Trophoblast cell (in vitro differentiated cells and primary cell): ENCODE data around the gene CXCR5.

Experiments used
- DNase-seq, 2 donors: peaks; one replicate each; pipeline ENCODE4 v3.0.0-alpha.2; 2016
- H2AFZ ChIP-seq: 2 replicates; pipeline ENCODE4 v1.6.1; 2013; ENCODE audit warnings: low read length, moderate library complexity, mild to moderate bottlenecking; ENCODE audit not compliant: insufficient read depth, poor library complexity
- H2AK5ac ChIP-seq: 2 replicates; pipeline ENCODE4 v1.6.1; 2013; ENCODE audit warnings: mild to moderate bottlenecking, low read length
- H2BK120ac ChIP-seq: 2 replicates; pipeline ENCODE4 v1.6.1; 2013; ENCODE audit warnings: low read length, mild to moderate bottlenecking, moderate library complexity; ENCODE audit not compliant: insufficient read depth, poor library complexity
- H2BK12ac ChIP-seq: 2 replicates; pipeline ENCODE4 v1.6.1; 2013; ENCODE audit warnings: mild to moderate bottlenecking, low read length, moderate library complexity
- H2BK5ac ChIP-seq: 2 replicates; pipeline ENCODE4 v1.6.1; 2013; ENCODE audit warnings: low read length, low read depth, moderate library complexity, mild to moderate bottlenecking; ENCODE audit not compliant: poor library complexity
- H3K14ac ChIP-seq: 2 replicates; pipeline ENCODE4 v1.6.1; 2013; ENCODE audit warnings: mild to moderate bottlenecking, low read length
- H3K18ac ChIP-seq: 2 replicates; pipeline ENCODE4 v1.6.1; 2013; ENCODE audit warnings: mild to moderate bottlenecking, low read length
- H3K23ac ChIP-seq: 2 replicates; pipeline ENCODE4 v1.6.1; 2013; ENCODE audit warnings: low read length
- H3K27ac ChIP-seq: 2 replicates; pipeline ENCODE4 v1.5.1; 2013; ENCODE audit warnings: low read depth, mild to moderate bottlenecking, inconsistent platforms, low read length, moderate library complexity
- H3K27me3 ChIP-seq: 2 replicates; pipeline ENCODE4 v1.6.1; 2013; ENCODE audit warnings: inconsistent platforms, mild to moderate bottlenecking, low read length, moderate library complexity; ENCODE audit not compliant: insufficient read depth
- H3K36me3 ChIP-seq, 2 experiments: 1 replicate in 1 of 2; 2 replicates in 1 of 2; pipeline ENCODE4 v1.6.1; 2013; ENCODE audit warnings: low read length in 2 of 2, mild to moderate bottlenecking in 2 of 2, moderate library complexity in 1 of 2; ENCODE audit not compliant: insufficient read depth in 2 of 2, control insufficient read depth in 1 of 2
- H3K4ac ChIP-seq: 2 replicates; pipeline ENCODE4 v1.6.1; 2013; ENCODE audit warnings: low read depth, mild to moderate bottlenecking, low read length, moderate library complexity
- H3K4me1 ChIP-seq, 2 experiments: 1 replicate in 1 of 2; 2 replicates in 1 of 2; pipeline ENCODE4 v1.6.1; 2013; ENCODE audit warnings: low read length in 2 of 2, mild to moderate bottlenecking in 2 of 2, moderate library complexity in 1 of 2; ENCODE audit not compliant: insufficient read depth in 2 of 2, control insufficient read depth in 1 of 2
- H3K4me2 ChIP-seq: 2 replicates; pipeline ENCODE4 v1.6.1; 2013; ENCODE audit warnings: inconsistent platforms, mild to moderate bottlenecking, low read length, moderate library complexity
- H3K4me3 ChIP-seq: 2 replicates; pipeline ENCODE4 v1.5.1; 2013; ENCODE audit warnings: mild to moderate bottlenecking, low read depth, low read length, inconsistent platforms
- H3K79me1 ChIP-seq: one replicate; pipeline ENCODE4 v1.6.1; 2013; ENCODE audit warnings: low read length
- H3K79me2 ChIP-seq: 2 replicates; pipeline ENCODE4 v1.6.1; 2013; ENCODE audit warnings: low read length, mild to moderate bottlenecking; ENCODE audit not compliant: control insufficient read depth, insufficient read depth, poor library complexity
- H3K9ac ChIP-seq: 2 replicates; pipeline ENCODE4 v1.6.1; 2013; ENCODE audit warnings: mild to moderate bottlenecking, low read length
- H3K9me3 ChIP-seq: 2 replicates; pipeline ENCODE4 v1.6.1; 2013; ENCODE audit warnings: low read depth, mild to moderate bottlenecking, control low read depth, inconsistent platforms, low read length; ENCODE audit not compliant: insufficient read depth
- H4K12ac ChIP-seq: 2 replicates; pipeline ENCODE4 v1.6.1; 2013; ENCODE audit warnings: low read depth, mild to moderate bottlenecking, low read length, moderate library complexity
- H4K8ac ChIP-seq: 2 replicates; pipeline ENCODE4 v1.6.1; 2013; ENCODE audit warnings: low read depth, mild to moderate bottlenecking, low read length, moderate library complexity
- H4K91ac ChIP-seq: one replicate; pipeline ENCODE4 v1.6.1; 2013; ENCODE audit warnings: low read depth, mild to moderate bottlenecking, low read length, moderate library complexity
- WGBS: extraction: QIAGEN DNeasy Blood & Tissue Kit; methylation state at CpG from one replicate; pipeline ENCODE4 v1.1.7; 2013; ENCODE audit warnings: missing lambda C conversion rate; ENCODE audit not compliant: insufficient read length, insufficient coverage; ENCODE audit errors: extremely low coverage; 5-methylcytosine and 5-hydroxymethylcytosine counted together

CXCR5 gene

GRCh38 chr11:118885831-118886565 lies 2.3 kb downstream of the CXCR5 start:
- Histone ChIP-seq H3K4me2 (no peak overlapping the region), H3K4me3 (no peak overlapping the region), H3K36me3 (no peaks in the 10 kb centered on the region), H3K23ac (no peak overlapping the region), H3K9ac (no peak overlapping the region), H3K9me3 (no peaks in the 10 kb centered on the region), H4K12ac (no peak overlapping the region), H4K91ac (peak overlapping the region; percentile 32), H3K18ac (no peak overlapping the region), H3K79me2 (peaks cover 2% of the 10 kb centered on the region), H3K27me3 (no peaks in the 10 kb centered on the region), H4K8ac (no peak overlapping the region), H2BK5ac (no peak overlapping the region), H3K27ac (no peak overlapping the region), H3K14ac (no peak overlapping the region), H2AK5ac (no peak overlapping the region), H3K4ac (no peak overlapping the region), H2BK12ac (no peak overlapping the region), H2AFZ (no peak overlapping the region), H2BK120ac (no peak overlapping the region), H3K79me1 (peaks cover 28% of the 10 kb centered on the region), H3K4me1 (peaks cover 39 to 42% of the 10 kb centered on the region in 2 experiments)
- WGBS = no CpG with 5 or more reads among the region's 12 CpGs
- no peak for DNase-seq

- Histone ChIP-seq H3K14ac (peak overlapping the region; percentile 34), H3K4ac (no peak overlapping the region), H3K79me2 (peaks cover 2% of the 10 kb centered on the region), H3K4me2 (no peak overlapping the region), H4K12ac (peak overlapping the region; percentile 13), H3K36me3 (no peaks in the 10 kb centered on the region), H2BK120ac (peak overlapping the region; percentile 89), H2AK5ac (peak overlapping the region; percentile 53), H3K79me1 (peaks cover 28% of the 10 kb centered on the region), H3K27me3 (no peaks in the 10 kb centered on the region), H3K27ac (no peak overlapping the region), H3K4me1 (peaks cover 39 to 42% of the 10 kb centered on the region in 2 experiments), H2BK12ac (peak overlapping the region; percentile 91), H2AFZ (no peak overlapping the region), H3K23ac (no peak overlapping the region), H2BK5ac (no peak overlapping the region), H4K8ac (no peak overlapping the region), H3K9ac (no peak overlapping the region), H4K91ac (peak overlapping the region; percentile 88), H3K18ac (no peak overlapping the region), H3K4me3 (no peak overlapping the region), H3K9me3 (no peaks in the 10 kb centered on the region)
- WGBS = no CpG with 5 or more reads among the region's 8 CpGs
- DNase-seq = no peak
These were observed 3.0 kb downstream of the CXCR5 start for GRCh38 chr11:118886681-118887111.

- Histone ChIP-seq H3K9ac (no peak overlapping the region), H3K79me1 (peaks cover 28% of the 10 kb centered on the region), H3K14ac (peak overlapping the region; percentile 27), H3K23ac (no peak overlapping the region), H3K9me3 (no peaks in the 10 kb centered on the region), H2BK120ac (peak overlapping the region; percentile 89), H4K91ac (peak overlapping the region; percentile 88), H4K12ac (no peak overlapping the region), H3K27ac (peak overlapping the region; percentile 42), H2AK5ac (peak overlapping the region; percentile 48), H2AFZ (peak overlapping the region; percentile 6), H3K18ac (peak overlapping the region; percentile 32), H3K27me3 (no peaks in the 10 kb centered on the region), H3K4me1 (peaks cover 39 to 42% of the 10 kb centered on the region in 2 experiments), H3K4ac (peak overlapping the region; percentile 30), H3K36me3 (no peaks in the 10 kb centered on the region), H3K4me3 (no peak overlapping the region), H4K8ac (peak overlapping the region; percentile 32), H2BK5ac (peak overlapping the region; percentile 70), H2BK12ac (peak overlapping the region; percentile 91), H3K4me2 (no peak overlapping the region), H3K79me2 (peaks cover 2% of the 10 kb centered on the region)
- DNase-seq = no peak
- WGBS = no CpG with 5 or more reads among the region's 5 CpGs
These were observed 3.5 kb downstream of the CXCR5 start for GRCh38 chr11:118887206-118887605.

- H3K9ac ChIP-seq = no peak overlapping the region
- peaks cover 2% of the 10 kb centered on the region for H3K79me2 ChIP-seq
- no CpG with 5 or more reads among the region's 5 CpGs for whole genome bisulfite sequencing
- H2BK5ac ChIP-seq = peak overlapping the region; percentile 68
- H3K18ac ChIP-seq = peak overlapping the region; percentile 32
- H3K36me3 ChIP-seq = no peaks in the 10 kb centered on the region
- peak overlapping the region; percentile 85 for H4K91ac ChIP-seq
- H2AFZ ChIP-seq = no peak overlapping the region
- peak overlapping the region; percentile 69 for H3K27ac ChIP-seq
- peak overlapping the region; percentile 80 for H2BK12ac ChIP-seq
- peak overlapping the region; percentile 24 for H2AK5ac ChIP-seq
- no peak overlapping the region for H3K4me3 ChIP-seq
- H2BK120ac ChIP-seq = peak overlapping the region; percentile 85
- peak overlapping the region; percentile 12 for H4K8ac ChIP-seq
- peak; percentile 75 to 80 for DNase-seq
- peak overlapping the region; percentile 22 for H3K14ac ChIP-seq
- H3K27me3 ChIP-seq = no peaks in the 10 kb centered on the region
- H3K4ac ChIP-seq = no peak overlapping the region
- peaks cover 28% of the 10 kb centered on the region for H3K79me1 ChIP-seq
- H3K9me3 ChIP-seq = no peaks in the 10 kb centered on the region
- peaks cover 39 to 42% of the 10 kb centered on the region in 2 experiments for H3K4me1 ChIP-seq
- no peak overlapping the region for H3K23ac ChIP-seq
- no peak overlapping the region for H4K12ac ChIP-seq
- peak overlapping the region; percentile 8 for H3K4me2 ChIP-seq
These were observed 4.7 kb downstream of the CXCR5 start for GRCh38 chr11:118888398-118888797.
